HepG2 (cell line): Measurements from ENCODE around the gene CR1.

Experiments used
- MAFK ChIP-seq, 2 experiments: IDR thresholded peaks in 1 of 2; conservative IDR thresholded peaks in 1 of 2; 2 replicates each; pipeline ENCODE4 v1.6.1; 2011; ENCODE audit warnings: improper control_type of control experiment in 2 of 2, low read length in 2 of 2
- PCBP2 ChIP-seq: fragments of 200-400 bp; formaldehyde crosslinking; optimal IDR thresholded peaks from 2 replicates; pipeline ENCODE3; 2018; ENCODE audit warnings: low read length, low read depth; ENCODE audit not compliant: poor library complexity, severe bottlenecking
- TF ChIP-seq, protein P1 (sequence below): IDR thresholded peaks from 2 replicates; pipeline ENCODE4 v1.6.1; 2016; ENCODE audit warnings: mild to moderate bottlenecking, missing biosample characterization, missing genetic modification reagents
- TF ChIP-seq, protein P2 (sequence below): sonication (generic); formaldehyde crosslinking; IDR thresholded peaks from 2 replicates; pipeline ENCODE4 v1.9.0; 2021; ENCODE audit warnings: missing genetic modification reagents, borderline replicate concordance
- TF ChIP-seq, protein P3 (sequence below): sonication (generic); formaldehyde crosslinking; IDR thresholded peaks from 2 replicates; pipeline ENCODE4 v1.5.0; 2020; ENCODE audit warnings: mild to moderate bottlenecking, missing genetic modification reagents, moderate library complexity

DNA sequence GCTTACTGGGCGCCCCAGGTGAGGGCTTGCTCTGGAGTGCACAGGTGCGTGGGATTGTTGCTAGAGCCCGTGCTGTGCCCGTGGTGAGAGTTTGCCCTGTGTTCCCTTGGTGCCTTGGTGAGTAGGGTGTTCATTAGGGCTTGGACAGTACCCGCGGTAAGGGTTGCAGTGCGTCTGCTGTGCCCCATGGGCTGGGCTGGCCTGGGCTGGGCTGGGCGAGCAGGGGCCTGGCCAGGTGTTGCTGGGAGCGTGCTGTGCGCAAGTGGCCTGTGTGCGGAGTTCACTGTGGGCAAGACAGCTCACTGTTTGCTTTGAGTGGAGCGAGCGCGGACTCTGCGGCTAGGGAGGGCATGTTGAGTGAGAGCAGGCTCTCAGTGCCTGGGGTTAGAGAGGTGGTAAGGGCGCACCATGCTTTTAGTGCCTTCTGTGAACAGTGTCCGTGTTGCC is 149.7 kb downstream of the CR1 start:
- TF ChIP-seq, protein P1, sequence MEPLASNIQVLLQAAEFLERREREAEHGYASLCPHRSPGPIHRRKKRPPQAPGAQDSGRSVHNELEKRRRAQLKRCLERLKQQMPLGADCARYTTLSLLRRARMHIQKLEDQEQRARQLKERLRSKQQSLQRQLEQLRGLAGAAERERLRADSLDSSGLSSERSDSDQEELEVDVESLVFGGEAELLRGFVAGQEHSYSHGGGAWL (CRISPR knock-in tag): no peak
- TF ChIP-seq, protein P2, sequence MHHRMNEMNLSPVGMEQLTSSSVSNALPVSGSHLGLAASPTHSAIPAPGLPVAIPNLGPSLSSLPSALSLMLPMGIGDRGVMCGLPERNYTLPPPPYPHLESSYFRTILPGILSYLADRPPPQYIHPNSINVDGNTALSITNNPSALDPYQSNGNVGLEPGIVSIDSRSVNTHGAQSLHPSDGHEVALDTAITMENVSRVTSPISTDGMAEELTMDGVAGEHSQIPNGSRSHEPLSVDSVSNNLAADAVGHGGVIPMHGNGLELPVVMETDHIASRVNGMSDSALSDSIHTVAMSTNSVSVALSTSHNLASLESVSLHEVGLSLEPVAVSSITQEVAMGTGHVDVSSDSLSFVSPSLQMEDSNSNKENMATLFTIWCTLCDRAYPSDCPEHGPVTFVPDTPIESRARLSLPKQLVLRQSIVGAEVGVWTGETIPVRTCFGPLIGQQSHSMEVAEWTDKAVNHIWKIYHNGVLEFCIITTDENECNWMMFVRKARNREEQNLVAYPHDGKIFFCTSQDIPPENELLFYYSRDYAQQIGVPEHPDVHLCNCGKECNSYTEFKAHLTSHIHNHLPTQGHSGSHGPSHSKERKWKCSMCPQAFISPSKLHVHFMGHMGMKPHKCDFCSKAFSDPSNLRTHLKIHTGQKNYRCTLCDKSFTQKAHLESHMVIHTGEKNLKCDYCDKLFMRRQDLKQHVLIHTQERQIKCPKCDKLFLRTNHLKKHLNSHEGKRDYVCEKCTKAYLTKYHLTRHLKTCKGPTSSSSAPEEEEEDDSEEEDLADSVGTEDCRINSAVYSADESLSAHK (CRISPR knock-in tag): no peak
- TF ChIP-seq, protein P3, sequence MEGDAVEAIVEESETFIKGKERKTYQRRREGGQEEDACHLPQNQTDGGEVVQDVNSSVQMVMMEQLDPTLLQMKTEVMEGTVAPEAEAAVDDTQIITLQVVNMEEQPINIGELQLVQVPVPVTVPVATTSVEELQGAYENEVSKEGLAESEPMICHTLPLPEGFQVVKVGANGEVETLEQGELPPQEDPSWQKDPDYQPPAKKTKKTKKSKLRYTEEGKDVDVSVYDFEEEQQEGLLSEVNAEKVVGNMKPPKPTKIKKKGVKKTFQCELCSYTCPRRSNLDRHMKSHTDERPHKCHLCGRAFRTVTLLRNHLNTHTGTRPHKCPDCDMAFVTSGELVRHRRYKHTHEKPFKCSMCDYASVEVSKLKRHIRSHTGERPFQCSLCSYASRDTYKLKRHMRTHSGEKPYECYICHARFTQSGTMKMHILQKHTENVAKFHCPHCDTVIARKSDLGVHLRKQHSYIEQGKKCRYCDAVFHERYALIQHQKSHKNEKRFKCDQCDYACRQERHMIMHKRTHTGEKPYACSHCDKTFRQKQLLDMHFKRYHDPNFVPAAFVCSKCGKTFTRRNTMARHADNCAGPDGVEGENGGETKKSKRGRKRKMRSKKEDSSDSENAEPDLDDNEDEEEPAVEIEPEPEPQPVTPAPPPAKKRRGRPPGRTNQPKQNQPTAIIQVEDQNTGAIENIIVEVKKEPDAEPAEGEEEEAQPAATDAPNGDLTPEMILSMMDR: no peak
- TF ChIP-seq MAFK (conservative IDR thresholded peaks at IDR 0.05 in 1 of 2, IDR thresholded peaks at IDR 0.05 in 1 of 2; ENCODE audit: low read length in 2 of 2) (no peak), PCBP2 (no peak)
